Measurements from ENCODE around the gene HMG20A.

The HMG20A gene

DNA sequence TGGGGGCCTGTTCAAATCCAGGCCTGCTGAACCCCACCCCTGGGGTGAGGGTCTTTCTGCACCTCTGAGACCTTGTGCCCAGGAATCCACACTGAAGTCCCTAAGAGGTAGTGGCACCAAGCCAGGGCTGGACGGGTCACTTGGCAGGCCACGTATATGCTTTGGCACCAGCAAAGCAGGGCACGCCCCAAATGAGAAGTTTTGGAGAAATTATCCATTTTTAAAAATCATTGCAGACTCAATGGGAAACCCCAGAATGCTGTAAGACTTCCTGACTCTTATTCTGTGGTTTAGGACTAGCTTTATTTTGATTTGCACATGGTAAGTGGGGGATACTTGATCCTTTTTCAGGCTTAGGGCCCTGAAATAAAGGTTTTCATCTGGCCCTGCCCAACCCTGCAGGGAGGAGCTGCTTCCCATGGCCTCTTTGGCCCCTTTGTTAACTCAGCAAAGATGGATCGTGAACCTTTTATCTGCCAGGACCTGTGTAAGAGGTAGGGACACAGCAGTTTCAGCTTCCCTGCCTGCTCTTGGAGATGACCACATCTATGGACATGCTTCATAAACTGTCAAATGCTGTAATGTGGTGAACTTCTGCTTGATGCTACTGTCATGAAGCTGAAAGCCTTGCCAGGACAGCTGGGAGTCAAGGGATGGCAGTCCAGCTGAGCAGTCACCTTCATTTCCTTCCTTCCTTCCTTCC lies 88.0 kb downstream of the HMG20A start:
- no peak for TF ChIP-seq EZH2phosphoT487 (IDR thresholded peaks at IDR 0.05; ENCODE audit: borderline replicate concordance)
- TF ChIP-seq, protein P1, sequence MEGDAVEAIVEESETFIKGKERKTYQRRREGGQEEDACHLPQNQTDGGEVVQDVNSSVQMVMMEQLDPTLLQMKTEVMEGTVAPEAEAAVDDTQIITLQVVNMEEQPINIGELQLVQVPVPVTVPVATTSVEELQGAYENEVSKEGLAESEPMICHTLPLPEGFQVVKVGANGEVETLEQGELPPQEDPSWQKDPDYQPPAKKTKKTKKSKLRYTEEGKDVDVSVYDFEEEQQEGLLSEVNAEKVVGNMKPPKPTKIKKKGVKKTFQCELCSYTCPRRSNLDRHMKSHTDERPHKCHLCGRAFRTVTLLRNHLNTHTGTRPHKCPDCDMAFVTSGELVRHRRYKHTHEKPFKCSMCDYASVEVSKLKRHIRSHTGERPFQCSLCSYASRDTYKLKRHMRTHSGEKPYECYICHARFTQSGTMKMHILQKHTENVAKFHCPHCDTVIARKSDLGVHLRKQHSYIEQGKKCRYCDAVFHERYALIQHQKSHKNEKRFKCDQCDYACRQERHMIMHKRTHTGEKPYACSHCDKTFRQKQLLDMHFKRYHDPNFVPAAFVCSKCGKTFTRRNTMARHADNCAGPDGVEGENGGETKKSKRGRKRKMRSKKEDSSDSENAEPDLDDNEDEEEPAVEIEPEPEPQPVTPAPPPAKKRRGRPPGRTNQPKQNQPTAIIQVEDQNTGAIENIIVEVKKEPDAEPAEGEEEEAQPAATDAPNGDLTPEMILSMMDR (conservative IDR thresholded peaks at IDR 0.05; ENCODE audit: low read length) = no peak
- Histone ChIP-seq H3K4me3 (ENCODE audit: low read length, poor library complexity, severe bottlenecking) (no peak overlapping the region), H3K9ac (ENCODE audit: low read depth, low read length, poor library complexity, severe bottlenecking) (no peak overlapping the region), H3F3A (ENCODE audit: low read depth) (no peaks in the 10 kb centered on the region), H3K4me2 (ENCODE audit: low read depth, low read length, poor library complexity, severe bottlenecking) (peak overlapping the region; percentile 29), H4K20me1 (ENCODE audit: insufficient read depth, low read length, poor library complexity, severe bottlenecking) (no peaks in the 10 kb centered on the region), H3K27me3 (ENCODE audit: insufficient read depth, low read length, poor library complexity, severe bottlenecking) (no peaks in the 10 kb centered on the region), H2AFZ (ENCODE audit: low read length) (no peak overlapping the region), H3K79me2 (ENCODE audit: insufficient read depth, low read length) (no peaks in the 10 kb centered on the region), H3K9me3 (ENCODE audit: insufficient read depth, low read depth, low read length) (no peaks in the 10 kb centered on the region), H3K36me3 (ENCODE audit: insufficient read depth, low read length) (no peaks in the 10 kb centered on the region), H3K9me2 (replicated peaks; ENCODE audit: low read depth, low read length) (no peaks in the 10 kb centered on the region), H3K4me1 (ENCODE audit: insufficient read depth, low read length, poor library complexity, severe bottlenecking) (peaks cover 20% of the 10 kb centered on the region)

DNA sequence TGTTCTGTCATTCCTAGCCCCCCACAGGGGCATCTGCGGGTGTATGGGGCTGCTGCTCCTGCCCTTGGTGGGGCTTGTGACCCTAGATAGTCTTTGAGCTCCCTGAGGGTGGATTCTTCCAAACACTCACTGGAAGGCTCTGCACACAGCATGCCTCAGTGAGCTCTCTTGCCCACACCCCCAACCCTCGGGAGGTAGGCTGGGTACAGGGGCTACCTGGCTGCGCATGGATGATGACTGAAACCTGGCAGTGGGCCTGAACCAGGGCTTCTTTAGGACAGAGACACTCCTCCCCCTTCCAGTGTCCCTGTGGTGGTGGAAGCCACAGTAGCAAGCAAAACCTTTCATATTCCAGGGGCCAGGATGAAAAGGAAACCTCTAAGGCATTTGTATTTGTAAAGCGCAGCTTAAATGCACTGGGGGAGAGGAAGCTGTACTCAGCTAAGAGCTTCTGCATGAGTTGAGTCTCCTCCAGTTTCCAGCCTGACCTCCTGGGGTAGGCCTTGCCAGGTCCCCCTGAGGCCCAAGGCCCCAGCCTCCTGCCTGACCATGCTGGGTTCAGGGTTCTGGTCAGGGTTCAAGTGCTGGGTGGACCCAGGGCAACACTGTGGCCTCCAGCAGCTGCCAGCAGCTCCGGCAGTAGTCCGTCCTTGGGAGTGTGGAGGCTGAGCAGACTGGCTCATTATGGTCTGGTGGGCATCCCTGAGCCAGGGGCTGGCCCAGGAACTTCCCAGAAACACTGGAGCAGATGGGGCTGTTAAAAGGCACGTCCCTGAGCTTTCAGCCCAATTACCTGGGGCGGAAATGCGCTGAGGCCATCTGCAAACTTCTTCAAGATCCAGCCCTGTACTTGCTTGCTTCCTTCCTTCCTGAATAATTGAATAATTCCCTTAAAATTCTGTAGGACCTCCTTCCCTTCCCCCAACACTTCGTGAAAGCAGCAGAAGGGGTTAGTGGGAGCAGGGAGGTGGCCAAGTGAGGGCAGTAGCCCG lies 89.7 kb downstream of the HMG20A start:
- TF ChIP-seq, protein P1 (conservative IDR thresholded peaks at IDR 0.05; ENCODE audit: low read length) = no peak
- TF ChIP-seq EZH2phosphoT487 (IDR thresholded peaks at IDR 0.05; ENCODE audit: borderline replicate concordance) = no peak
- H3K4me3 ChIP-seq (ENCODE audit: low read length, poor library complexity, severe bottlenecking) = no peak overlapping the region

DNA sequence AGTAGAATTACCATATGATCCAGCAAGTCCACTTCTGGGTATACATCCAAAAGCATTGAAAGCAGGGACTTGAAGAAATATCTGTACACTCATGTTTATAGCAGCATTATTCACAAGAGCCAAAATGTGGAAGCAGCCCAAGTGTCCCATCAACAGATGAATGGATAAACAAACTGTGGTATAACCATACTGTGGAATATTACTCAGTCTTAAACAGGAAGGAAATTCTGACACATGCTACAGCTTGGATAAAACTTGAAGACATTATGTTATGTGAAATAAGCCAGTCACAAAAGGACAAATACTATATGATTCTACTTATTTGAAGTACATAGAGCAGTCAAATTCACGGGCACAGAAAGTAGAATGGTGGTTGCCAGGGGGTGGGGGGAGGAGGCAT lies 91.2 kb downstream of the HMG20A start:
- TF ChIP-seq, protein P1 (conservative IDR thresholded peaks at IDR 0.05; ENCODE audit: low read length) = no peak
- TF ChIP-seq EZH2phosphoT487 (IDR thresholded peaks at IDR 0.05; ENCODE audit: borderline replicate concordance) = no peak
- no peaks in the 10 kb centered on the region for H3K9me3 ChIP-seq (ENCODE audit: insufficient read depth, low read depth, low read length)
- H3K4me1 ChIP-seq (ENCODE audit: insufficient read depth, low read length, poor library complexity, severe bottlenecking) = peaks cover 20% of the 10 kb centered on the region

More for the DNA sequence above, 89.7 kb downstream of the HMG20A start:
- no peak overlapping the region for H2AFZ ChIP-seq (ENCODE audit: low read length)
- no peaks in the 10 kb centered on the region for H3K79me2 ChIP-seq (ENCODE audit: insufficient read depth, low read length)
- H4K20me1 ChIP-seq (ENCODE audit: insufficient read depth, low read length, poor library complexity, severe bottlenecking) = no peaks in the 10 kb centered on the region
- H3K9ac ChIP-seq (ENCODE audit: low read depth, low read length, poor library complexity, severe bottlenecking) = no peak overlapping the region
- no peaks in the 10 kb centered on the region for H3K9me3 ChIP-seq (ENCODE audit: insufficient read depth, low read depth, low read length)
- H3K9me2 ChIP-seq (replicated peaks; ENCODE audit: low read depth, low read length) = no peaks in the 10 kb centered on the region
- peaks cover 20% of the 10 kb centered on the region for H3K4me1 ChIP-seq (ENCODE audit: insufficient read depth, low read length, poor library complexity, severe bottlenecking)
- H3K4me2 ChIP-seq (ENCODE audit: low read depth, low read length, poor library complexity, severe bottlenecking) = no peak overlapping the region
- H3F3A ChIP-seq (ENCODE audit: low read depth) = no peaks in the 10 kb centered on the region
- H3K36me3 ChIP-seq (ENCODE audit: insufficient read depth, low read length) = no peaks in the 10 kb centered on the region
- no peaks in the 10 kb centered on the region for H3K27me3 ChIP-seq (ENCODE audit: insufficient read depth, low read length, poor library complexity, severe bottlenecking)

More for the DNA sequence above, 91.2 kb downstream of the HMG20A start:
- Histone ChIP-seq H3K4me3 (ENCODE audit: low read length, poor library complexity, severe bottlenecking) (no peak overlapping the region), H2AFZ (ENCODE audit: low read length) (no peak overlapping the region), H4K20me1 (ENCODE audit: insufficient read depth, low read length, poor library complexity, severe bottlenecking) (no peaks in the 10 kb centered on the region), H3K79me2 (ENCODE audit: insufficient read depth, low read length) (no peaks in the 10 kb centered on the region), H3K36me3 (ENCODE audit: insufficient read depth, low read length) (no peaks in the 10 kb centered on the region), H3K9ac (ENCODE audit: low read depth, low read length, poor library complexity, severe bottlenecking) (no peak overlapping the region), H3F3A (ENCODE audit: low read depth) (no peaks in the 10 kb centered on the region), H3K4me2 (ENCODE audit: low read depth, low read length, poor library complexity, severe bottlenecking) (no peak overlapping the region), H3K27me3 (ENCODE audit: insufficient read depth, low read length, poor library complexity, severe bottlenecking) (no peaks in the 10 kb centered on the region), H3K9me2 (replicated peaks; ENCODE audit: low read depth, low read length) (no peaks in the 10 kb centered on the region)
